H7 (cell line): ENCODE measurements around the gene CCR9. TPM values are rescaled to one million over a fixed set of nuclear protein-coding genes. Genes with fewer than 3 reads are reported as not detected.

Source experiments
- DNase-seq: peaks from one replicate; pipeline ENCODE4 v3.0.0; 2012
- H3K27me3 ChIP-seq: 2 replicates; pipeline ENCODE4 v1.6.0; 2011; ENCODE audit warnings: mild to moderate bottlenecking, low read length; ENCODE audit not compliant: control insufficient read depth, insufficient read depth
- H3K36me3 ChIP-seq: replicated peaks from 2 replicates; pipeline ENCODE4 v1.5.1; 2011; ENCODE audit warnings: low read length; ENCODE audit not compliant: control insufficient read depth, insufficient read depth
- H3K4me3 ChIP-seq: 2 replicates; pipeline ENCODE4 v1.5.1; 2011; ENCODE audit warnings: low read depth, mild to moderate bottlenecking, control low read depth, low read length, moderate library complexity; ENCODE audit not compliant: insufficient read depth
- total RNA-seq: library from RNA; depleted of rRNA; stranded (reverse); fragments of >200 nt; shearing (Covaris generic); gene quantifications from 2 replicates; pipeline ENCODE4 v1.2.3, GENCODE V29; 2014

The CCR9 gene
- total RNA-seq, 1 experiment from 2014 or later = not detected

DNA sequence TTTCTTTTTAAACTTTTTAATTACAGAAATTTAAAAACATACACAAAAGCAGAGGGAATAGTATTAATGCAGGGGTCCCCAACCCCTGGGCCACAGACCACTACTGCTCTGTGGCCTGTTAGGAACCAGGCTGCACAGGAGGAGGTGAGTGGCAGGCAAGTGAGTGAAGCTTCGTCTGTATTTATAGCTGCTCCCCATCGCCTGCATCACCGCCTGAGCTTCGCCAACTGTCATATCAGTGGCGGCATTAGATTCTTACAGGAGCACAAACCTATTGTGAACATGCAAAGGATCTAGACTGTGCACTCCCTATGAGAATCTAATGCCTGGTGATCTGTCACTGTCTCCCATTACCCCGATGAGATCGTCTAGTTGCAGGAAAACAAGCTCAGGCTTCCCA is 22.4 kb downstream of the CCR9 start:
- Histone ChIP-seq H3K36me3 (no peaks in the 10 kb centered on the region), H3K4me3 (no peak overlapping the region), H3K27me3 (no peaks in the 10 kb centered on the region; the same call in none of the 2 replicates)
- no peak for DNase-seq

DNA sequence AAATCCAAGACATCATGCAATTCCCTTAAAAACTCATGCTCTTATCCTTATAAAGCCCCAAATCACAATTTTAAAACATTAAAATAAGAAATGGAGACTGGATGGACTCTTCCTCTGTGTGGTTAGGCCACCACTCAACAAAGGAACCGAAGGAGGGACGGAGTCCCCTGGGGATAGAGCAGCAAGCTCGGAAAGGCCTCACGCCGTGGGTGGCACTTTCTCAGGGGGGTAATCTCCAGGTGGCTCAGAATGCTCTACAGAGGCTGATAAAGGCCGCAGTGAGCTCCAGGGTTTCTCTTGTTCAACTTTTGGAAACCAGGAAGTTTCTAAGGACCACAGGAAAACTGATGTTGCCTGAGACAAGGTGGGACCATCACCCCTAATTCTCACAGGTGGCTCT is 23.2 kb downstream of the CCR9 start:
- Histone ChIP-seq H3K36me3 (no peaks in the 10 kb centered on the region), H3K27me3 (no peaks in the 10 kb centered on the region; the same call in none of the 2 replicates), H3K4me3 (no peak overlapping the region)
- no peak for DNase-seq

DNA sequence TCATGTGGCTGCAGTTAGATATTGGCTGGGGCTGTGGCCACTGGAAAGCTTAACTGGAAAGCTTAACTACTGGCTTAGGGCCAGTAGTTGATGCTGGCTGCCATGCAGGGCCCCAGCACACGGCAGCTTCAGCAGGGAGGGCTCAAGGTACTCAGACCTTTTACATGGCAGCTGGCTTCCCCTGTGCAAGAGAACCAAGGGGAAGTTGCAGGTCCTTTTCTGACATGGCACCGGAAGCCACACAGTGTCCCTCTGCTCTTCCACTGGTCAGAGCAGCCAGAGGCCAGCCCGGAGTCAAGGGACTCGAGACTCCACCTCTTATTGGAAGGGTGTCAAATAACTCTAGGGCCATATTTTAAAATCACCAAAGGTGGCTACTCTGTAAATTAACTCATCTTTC is 24.5 kb downstream of the CCR9 start:
- H3K27me3 ChIP-seq = no peaks in the 10 kb centered on the region; the same call in none of the 2 replicates
- DNase-seq = no peak
- no peaks in the 10 kb centered on the region for H3K36me3 ChIP-seq
- no peak overlapping the region for H3K4me3 ChIP-seq

DNA sequence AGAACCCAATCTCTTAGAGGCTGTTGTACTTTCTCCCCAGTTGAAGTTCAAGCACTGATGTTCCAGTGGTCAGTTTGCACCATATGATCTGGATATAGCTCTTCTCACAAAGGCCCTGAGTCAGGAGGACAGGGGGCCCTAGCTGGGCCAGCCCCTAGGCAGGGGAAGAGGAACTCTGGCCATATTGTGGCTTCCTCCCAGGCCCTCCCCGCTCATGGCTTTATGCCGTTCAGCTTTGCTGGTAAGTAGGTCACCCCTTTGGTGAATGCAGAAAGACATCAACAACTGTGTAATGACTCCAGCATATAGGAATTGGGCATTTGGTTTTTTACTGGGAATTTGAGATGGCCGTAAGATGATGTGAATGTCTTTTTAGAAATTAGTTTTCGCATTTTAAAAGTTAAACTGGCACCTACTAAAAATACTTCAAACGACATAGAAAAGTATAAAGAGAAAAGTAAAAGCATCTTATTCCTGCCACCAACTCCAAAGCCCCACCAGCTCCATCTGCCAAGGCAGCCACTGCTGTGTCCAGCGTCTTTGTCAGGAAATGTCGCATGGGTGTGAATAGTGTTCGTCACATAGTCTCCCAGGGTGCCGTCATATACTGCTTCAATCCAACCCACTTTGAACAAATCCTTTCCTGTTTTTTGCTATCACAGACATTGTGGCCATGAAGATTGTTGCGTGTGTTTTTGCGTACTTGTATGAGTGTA is 25.3 kb downstream of the CCR9 start:
- H3K4me3 ChIP-seq = no peak overlapping the region
- no peaks in the 10 kb centered on the region for H3K36me3 ChIP-seq
- no peak for DNase-seq
- H3K27me3 ChIP-seq = no peaks in the 10 kb centered on the region; the same call in none of the 2 replicates

DNA sequence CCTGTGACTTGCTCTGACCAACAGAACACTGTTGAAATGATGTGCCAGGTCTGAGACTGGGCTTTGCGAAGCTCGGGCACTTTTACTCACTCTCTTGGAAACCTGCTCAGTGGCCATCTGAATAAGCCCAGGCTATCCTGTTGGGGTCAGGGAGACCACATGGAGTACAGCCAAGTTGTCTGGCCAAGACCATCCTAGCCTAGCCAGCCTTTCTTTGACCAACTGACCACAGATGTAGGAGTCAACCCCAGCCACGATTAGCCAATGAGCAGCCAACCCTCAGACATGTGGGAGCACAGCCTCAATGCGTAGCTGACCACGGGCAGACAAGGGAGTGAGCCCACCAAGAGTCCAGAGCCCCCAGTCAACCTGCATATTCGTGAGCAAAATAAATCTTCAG is 26.1 kb downstream of the CCR9 start:
- Histone ChIP-seq H3K27me3 (no peaks in the 10 kb centered on the region; the same call in none of the 2 replicates), H3K36me3 (no peaks in the 10 kb centered on the region), H3K4me3 (no peak overlapping the region)
- DNase-seq = no peak

DNA sequence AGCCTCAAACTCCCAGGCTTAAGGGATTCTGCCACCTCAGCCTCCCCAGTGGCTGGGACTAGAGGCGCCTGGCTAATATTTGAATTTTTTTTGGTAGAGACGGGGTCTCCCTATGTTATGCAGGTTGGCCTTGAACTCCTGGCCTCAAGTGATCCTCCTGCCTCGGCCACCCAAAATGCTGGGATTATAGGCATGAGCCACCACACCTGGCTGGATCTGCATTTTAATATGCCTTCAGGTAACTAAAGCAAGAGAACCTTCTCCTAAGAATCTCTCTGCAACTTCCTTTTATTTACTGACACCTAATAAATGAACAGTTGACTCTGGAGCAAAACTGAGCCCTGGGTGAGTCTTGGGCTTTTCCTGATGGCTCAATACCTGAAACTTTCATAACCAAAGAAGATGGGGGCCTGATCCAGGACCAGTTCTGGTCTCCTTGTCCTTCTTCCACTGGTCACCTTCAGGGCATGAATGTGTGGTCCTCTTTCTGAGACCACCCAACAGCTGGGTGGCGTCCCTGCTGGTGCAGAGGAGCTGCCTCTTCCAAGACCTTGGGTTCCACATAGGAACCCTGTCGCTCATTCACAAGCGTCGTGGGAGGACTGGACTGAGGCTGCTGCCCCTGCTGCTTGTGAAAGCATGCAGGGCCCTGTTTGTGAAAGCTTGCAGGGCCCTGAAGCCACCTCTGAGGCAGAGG is 28.2 kb downstream of the CCR9 start:
- no peaks in the 10 kb centered on the region for H3K36me3 ChIP-seq
- no peaks in the 10 kb centered on the region; the same call in 1 of the 2 replicates for H3K27me3 ChIP-seq
- H3K4me3 ChIP-seq = no peak overlapping the region
- DNase-seq = no peak

DNA sequence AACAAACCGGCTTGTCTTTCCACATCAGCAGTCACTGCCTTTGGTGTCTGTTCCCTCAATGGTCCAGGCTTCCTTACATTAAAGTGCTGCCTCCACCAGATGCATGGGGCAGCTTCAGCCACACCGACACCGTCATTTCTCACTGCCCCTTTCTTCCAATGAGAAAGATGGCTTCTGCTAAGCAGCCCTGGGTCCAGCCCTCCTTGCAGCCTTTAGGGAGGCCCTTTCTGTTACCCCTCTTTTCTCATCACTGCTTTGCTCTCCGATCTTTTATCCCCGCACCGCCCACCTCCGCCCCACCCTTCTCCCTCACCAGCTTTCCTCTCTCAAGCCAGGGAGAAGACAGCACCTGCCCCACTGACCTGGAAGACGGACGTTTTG is 28.7 kb downstream of the CCR9 start:
- Histone ChIP-seq H3K4me3 (no peak overlapping the region), H3K27me3 (no peaks in the 10 kb centered on the region; the same call in 1 of the 2 replicates)

DNA sequence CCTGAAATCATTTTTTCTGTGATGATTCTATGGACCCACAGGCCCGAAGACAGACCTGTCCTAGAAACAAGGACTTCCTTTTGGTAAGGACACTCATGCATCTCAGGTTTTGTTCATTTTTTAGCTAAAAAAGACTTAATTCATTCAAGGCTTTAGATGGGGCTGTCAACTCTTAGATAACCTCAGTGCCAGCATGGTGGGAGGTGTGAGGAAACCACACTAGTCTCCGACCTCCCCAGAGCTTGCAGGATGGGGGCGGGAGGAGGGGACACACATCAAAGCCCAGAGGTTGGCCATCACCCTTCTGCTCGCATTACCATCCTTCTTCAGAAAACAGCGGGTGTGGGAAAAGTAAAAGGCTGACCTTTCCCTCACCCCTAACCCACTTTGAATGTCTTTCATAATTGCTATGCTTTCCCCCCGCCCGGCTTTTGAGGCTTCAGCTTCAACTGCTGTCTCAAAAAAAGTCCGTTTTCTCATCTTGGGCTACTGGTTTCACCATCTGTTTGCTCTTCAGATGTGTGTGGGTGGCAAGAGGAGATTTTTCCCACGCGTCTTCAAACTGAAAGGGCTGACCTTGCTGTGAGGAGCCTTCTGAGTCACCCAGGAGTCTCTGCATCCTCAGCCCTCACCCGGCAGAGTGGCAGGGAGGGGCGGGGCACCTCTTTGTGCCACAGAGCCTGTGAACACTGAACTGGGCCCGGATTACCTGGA is 29.3 kb downstream of the CCR9 start:
- peak; percentile 44 for DNase-seq
- Histone ChIP-seq H3K27me3 (no peaks in the 10 kb centered on the region; the same call in 1 of the 2 replicates), H3K36me3 (no peaks in the 10 kb centered on the region; the same call in 1 of the 2 replicates), H3K4me3 (no peak overlapping the region)

More for the DNA sequence above, 28.7 kb downstream of the CCR9 start:
- DNase-seq = no peak
- no peaks in the 10 kb centered on the region; the same call in 1 of the 2 replicates for H3K36me3 ChIP-seq

DNA sequence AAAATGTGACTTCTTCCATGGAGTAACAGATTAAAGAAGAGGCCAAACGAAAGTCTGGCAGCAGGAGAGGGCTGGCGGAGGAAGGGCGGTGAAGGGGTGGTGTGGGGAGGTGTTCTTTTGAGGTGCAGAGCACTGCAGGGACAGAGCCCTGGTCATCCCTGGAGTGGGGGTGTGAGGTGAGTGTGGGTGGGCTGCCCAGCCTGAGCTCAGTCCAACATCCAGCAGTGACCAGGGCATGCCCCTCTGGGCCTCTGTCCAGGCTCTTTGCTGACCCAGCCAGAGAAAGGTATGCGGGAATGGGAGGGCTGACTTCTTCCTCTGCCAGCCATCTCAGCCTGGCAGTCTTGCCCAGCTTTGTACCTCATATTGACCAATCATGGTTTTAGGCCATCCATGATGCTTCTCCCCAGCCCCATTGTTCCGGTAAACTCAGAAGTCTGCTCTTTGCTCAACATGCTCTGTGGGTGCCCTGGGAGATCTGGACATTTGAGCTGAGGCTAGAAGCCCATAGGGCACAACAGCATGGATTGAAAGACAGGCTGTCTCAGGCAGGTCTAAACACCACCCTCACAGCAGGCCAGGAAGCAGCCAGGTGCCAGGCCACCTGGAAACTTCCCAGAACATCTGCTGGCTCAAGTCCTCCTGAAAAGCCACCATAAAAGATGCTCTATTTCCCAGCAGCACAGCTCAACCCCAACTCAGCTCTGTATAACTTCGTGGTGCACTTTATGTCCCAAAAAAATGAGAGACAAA is 31.0 kb downstream of the CCR9 start:
- DNase-seq = no peak
- Histone ChIP-seq H3K36me3 (peaks cover 5% of the 10 kb centered on the region), H3K4me3 (no peak overlapping the region), H3K27me3 (no peaks in the 10 kb centered on the region; the same call in 1 of the 2 replicates)

DNA sequence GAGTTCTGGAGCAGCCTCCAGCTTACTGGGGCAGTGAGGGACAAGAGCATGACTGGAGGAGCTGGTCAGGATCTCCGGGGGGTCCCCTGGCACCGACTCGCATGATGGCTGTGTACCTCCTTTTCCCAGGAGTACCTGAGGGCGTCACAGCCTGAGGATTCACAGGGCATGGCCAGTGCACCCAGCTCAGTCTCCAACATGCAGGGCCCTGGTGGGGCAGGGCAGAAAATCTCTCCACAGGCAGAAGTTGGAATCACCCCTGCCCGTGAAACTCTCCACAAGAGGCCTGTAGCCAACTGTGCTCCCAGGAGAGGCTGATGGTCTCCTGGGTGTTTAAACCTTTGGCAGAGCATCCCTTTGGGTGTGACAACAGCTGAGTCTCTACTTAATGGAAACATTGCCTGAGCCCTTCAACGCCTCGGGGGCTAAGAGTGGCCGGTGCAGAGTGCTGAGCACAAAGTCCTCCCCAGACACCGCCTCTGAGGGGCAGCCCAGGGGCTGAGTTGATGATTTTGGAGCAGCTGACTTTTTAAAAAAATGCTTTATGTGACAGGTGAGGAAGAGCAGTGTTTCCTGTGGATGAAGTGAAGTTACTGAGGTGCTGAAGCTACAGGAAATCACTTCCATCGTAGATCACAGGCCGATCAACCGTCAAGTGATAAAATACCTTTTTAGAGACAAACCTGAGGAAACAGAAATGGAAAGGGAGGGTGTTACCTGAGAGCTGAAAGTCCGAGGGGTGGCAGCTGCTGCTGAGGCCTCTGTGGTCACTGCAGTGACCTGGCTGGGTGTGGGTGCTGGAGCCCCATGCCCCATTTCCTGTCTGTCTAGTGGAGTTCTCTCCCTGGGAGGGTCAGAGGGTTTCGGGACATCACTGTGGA is 35.1 kb downstream of the CCR9 start:
- Histone ChIP-seq H3K4me3 (no peak overlapping the region), H3K27me3 (no peaks in the 10 kb centered on the region; the same call in 1 of the 2 replicates), H3K36me3 (peaks cover 16% of the 10 kb centered on the region)
- DNase-seq = no peak

DNA sequence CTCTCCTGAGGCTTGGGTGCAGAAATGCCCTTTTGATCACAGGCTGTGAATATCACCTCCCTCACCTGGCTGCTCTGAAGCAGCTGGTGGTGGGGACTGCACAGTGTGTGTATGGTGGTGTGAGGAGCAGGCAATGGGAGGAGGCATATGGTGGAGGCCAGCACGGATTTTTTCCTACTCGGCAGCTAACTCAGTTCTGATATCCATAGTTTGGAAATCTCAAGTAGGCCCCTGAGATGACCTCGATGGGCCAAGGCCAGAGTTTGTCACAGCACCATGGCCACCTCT is 35.6 kb downstream of the CCR9 start:
- H3K36me3 ChIP-seq = peaks cover 16% of the 10 kb centered on the region
- no peak overlapping the region for H3K4me3 ChIP-seq
- no peak for DNase-seq
- no peaks in the 10 kb centered on the region; the same call in 1 of the 2 replicates for H3K27me3 ChIP-seq

DNA sequence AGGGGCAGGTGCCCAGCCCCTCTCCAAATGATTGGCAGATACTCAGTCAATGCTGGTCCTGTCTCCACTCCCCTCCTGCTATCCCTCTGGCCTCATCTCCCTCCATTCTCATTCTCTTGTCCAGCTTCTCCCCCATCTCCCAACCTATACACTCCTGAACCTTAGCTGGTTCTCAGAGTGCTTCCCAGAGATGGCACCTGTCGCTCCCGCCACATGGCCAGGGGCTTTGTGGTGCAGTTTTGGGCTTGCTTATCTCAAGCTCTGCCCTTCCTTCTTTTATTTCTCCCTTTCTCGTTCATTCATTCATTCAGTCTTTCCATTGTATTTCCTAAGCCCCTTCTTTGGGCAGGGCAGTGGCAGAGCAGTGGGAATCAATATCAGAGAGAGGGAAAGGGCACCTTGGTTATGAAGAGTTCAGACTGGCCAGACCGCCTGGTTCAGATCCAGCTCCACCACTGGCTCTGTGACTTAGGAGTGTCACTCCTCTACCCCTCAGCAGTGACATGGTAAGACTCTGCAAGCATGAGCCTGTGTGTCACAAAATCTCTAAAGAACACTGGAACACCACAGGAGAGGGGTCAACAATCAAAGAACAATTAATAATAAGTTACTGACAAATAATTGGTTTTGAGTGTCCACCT is 36.7 kb downstream of the CCR9 start:
- Histone ChIP-seq H3K36me3 (peaks cover 19% of the 10 kb centered on the region), H3K4me3 (no peak overlapping the region), H3K27me3 (no peaks in the 10 kb centered on the region)
- no peak for DNase-seq

DNA sequence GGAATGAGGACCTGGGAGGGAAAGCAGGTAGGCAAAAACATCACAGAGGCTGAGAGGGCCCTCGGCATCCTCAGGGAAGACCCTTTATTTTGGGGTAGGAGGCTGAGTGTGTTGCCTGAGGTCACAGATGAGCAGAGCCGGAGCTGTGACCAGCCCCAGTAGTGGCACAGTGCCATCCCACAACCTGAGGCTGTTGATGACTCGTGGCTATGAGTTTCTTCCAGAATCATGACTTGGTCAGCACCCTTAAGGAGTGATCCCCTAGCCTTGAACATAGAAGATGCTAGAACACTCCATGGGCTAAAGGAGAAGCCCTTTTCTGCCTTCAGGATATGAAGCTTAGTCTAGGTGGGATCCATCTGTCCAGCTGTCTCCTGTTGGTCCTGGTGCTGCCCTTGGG is 37.4 kb downstream of the CCR9 start:
- DNase-seq = no peak
- no peak overlapping the region for H3K4me3 ChIP-seq

More for the DNA sequence above, 37.4 kb downstream of the CCR9 start:
- Histone ChIP-seq H3K36me3 (peaks cover 23% of the 10 kb centered on the region), H3K27me3 (no peaks in the 10 kb centered on the region)
